Endothelial cell (in vitro differentiated cells): ENCODE results near the gene ELN. TPM values are rescaled to one million over a fixed set of nuclear protein-coding genes. Genes with fewer than 3 reads are reported as not detected.

ENCODE experiments used
- DNase-seq: peaks from one replicate; pipeline ENCODE4 v3.0.0; 2021; ENCODE audit warnings: low spot score
- H3K27ac Mint-ChIP-seq: one replicate; pipeline ENCODE4 v1.8.0; 2021; ENCODE audit warnings: mixed read lengths, inconsistent platforms; ENCODE audit not compliant: unreplicated experiment
- H3K27me3 Mint-ChIP-seq: one replicate; pipeline ENCODE4 v1.8.0; 2021; ENCODE audit warnings: mild to moderate bottlenecking, moderate library complexity, mixed read lengths, inconsistent platforms; ENCODE audit not compliant: unreplicated experiment
- H3K36me3 Mint-ChIP-seq: one replicate; pipeline ENCODE4 v1.8.0; 2021; ENCODE audit warnings: mild to moderate bottlenecking, low read depth, mixed read lengths, inconsistent platforms; ENCODE audit not compliant: unreplicated experiment
- H3K4me1 Mint-ChIP-seq: one replicate; pipeline ENCODE4 v1.8.0; 2021; ENCODE audit warnings: mild to moderate bottlenecking, mixed read lengths, inconsistent platforms; ENCODE audit not compliant: unreplicated experiment
- H3K4me3 Mint-ChIP-seq: one replicate; pipeline ENCODE4 v1.8.0; 2021; ENCODE audit warnings: mild to moderate bottlenecking, mixed read lengths, inconsistent platforms; ENCODE audit not compliant: unreplicated experiment
- H3K9me3 Mint-ChIP-seq: one replicate; pipeline ENCODE4 v1.8.0; 2021; ENCODE audit warnings: mixed read lengths, inconsistent platforms; ENCODE audit not compliant: unreplicated experiment
- total RNA-seq: library from RNA; stranded (reverse); fragmentation: NEBNext Ultra II Directional; extraction: Animal tissue kit (Norgen Biotek cat#: 25700); gene quantifications from one replicate; pipeline ENCODE4 v1.2.1, GENCODE V29; 2021; ENCODE audit not compliant: unreplicated experiment
- TF ChIP-seq, protein P1 (sequence below): fragments of 200-600 bp; sonication (generic); IDR thresholded peaks from one replicate; pipeline ENCODE4 v1.5.0; 2021; ENCODE audit warnings: antibody characterized with exemption; ENCODE audit not compliant: unreplicated experiment

Gene ELN
- total RNA-seq, 1 donor from 2014 or later = 44.8 TPM

DNA sequence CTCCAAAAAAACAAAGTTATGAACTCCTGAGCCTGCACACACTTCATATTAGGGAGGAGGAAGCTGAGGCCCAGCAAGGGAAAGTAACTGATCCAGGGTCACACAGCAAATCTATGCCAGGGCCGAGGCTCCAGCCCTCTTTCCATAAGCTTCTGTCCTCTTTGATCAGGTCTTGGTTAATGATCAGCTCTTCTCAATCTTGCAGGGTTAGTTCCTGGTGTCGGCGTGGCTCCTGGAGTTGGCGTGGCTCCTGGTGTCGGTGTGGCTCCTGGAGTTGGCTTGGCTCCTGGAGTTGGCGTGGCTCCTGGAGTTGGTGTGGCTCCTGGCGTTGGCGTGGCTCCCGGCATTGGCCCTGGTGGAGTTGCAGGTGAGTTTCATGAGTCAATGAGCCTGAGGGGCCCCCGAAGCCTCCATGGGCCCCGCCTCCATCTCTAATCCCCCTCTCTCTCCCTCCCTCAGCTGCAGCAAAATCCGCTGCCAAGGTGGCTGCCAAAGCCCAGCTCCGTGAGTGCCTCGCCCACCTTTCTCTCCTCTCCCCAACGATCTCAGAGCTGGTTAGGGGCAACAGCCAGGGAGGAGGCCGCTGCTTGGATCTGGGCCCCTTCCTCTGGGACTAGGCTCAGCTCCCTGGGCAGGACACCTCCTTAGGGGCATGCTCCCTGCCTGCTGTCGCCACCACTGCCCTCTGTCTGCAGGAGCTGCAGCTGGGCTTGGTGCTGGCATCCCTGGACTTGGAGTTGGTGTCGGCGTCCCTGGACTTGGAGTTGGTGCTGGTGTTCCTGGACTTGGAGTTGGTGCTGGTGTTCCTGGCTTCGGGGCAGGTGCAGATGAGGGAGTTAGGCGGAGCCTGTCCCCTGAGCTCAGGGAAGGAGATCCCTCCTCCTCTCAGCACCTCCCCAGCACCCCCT, 32.0 kb downstream of the ELN start:
- Mint-ChIP-seq H3K36me3 (peaks cover 8% of the 10 kb centered on the region), H3K4me3 (no peak overlapping the region), H3K9me3 (no peaks in the 10 kb centered on the region), H3K27ac (no peak overlapping the region), H3K4me1 (no peaks in the 10 kb centered on the region), H3K27me3 (peaks cover 1% of the 10 kb centered on the region)
- DNase-seq = no peak
- TF ChIP-seq, protein P1, sequence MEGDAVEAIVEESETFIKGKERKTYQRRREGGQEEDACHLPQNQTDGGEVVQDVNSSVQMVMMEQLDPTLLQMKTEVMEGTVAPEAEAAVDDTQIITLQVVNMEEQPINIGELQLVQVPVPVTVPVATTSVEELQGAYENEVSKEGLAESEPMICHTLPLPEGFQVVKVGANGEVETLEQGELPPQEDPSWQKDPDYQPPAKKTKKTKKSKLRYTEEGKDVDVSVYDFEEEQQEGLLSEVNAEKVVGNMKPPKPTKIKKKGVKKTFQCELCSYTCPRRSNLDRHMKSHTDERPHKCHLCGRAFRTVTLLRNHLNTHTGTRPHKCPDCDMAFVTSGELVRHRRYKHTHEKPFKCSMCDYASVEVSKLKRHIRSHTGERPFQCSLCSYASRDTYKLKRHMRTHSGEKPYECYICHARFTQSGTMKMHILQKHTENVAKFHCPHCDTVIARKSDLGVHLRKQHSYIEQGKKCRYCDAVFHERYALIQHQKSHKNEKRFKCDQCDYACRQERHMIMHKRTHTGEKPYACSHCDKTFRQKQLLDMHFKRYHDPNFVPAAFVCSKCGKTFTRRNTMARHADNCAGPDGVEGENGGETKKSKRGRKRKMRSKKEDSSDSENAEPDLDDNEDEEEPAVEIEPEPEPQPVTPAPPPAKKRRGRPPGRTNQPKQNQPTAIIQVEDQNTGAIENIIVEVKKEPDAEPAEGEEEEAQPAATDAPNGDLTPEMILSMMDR = no peak

DNA sequence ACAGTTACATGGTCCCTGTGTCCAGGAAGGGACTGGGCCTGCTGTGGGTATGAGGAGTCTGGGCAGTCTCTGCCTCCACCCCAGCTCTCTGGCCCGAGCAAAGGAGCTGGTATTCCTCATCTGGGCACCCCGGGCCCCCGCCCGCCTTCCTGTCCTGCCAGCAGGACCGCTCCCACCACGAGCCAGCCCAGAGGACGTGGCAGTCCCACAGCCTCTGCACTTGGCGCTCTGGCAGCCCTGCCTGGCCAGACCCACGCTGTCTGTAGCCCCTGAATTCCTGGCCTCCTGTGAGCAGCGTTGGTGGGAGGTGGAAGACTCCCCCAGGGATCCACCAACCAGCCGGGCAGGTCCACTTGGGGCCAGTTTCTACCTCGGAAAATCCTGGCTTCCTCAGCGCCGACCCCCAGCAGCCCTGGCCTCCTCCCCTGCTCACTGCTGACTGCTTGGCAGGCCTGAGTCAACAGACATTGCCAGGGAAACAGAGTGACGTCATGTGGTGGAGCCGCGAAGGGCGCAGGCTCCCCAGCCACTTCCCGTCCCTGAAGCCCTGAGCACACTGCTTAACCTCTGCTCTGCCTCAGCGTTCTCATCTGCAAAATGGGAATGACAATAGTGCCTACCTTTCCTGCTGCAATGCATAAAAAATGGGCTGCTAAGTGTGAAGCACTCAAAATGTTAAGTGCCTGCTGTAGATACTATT, 34.0 kb downstream of the ELN start:
- peaks cover 3% of the 10 kb centered on the region for H3K27me3 Mint-ChIP-seq

GRCh38 chr7:74063223-74063641, 35.3 kb downstream of the ELN start:
- Mint-ChIP-seq H3K27me3 (peaks cover 5% of the 10 kb centered on the region), H3K36me3 (peaks cover 8% of the 10 kb centered on the region), H3K27ac (no peak overlapping the region), H3K4me3 (no peak overlapping the region), H3K4me1 (no peaks in the 10 kb centered on the region), H3K9me3 (no peaks in the 10 kb centered on the region)
- TF ChIP-seq, protein P1 = no peak
- DNase-seq = no peak

More for the DNA sequence above, 34.0 kb downstream of the ELN start:
- H3K4me3 Mint-ChIP-seq = no peak overlapping the region
- DNase-seq = no peak
- peaks cover 8% of the 10 kb centered on the region for H3K36me3 Mint-ChIP-seq
- H3K27ac Mint-ChIP-seq = no peak overlapping the region
- TF ChIP-seq, protein P1 = no peak
- no peaks in the 10 kb centered on the region for H3K4me1 Mint-ChIP-seq
- H3K9me3 Mint-ChIP-seq = no peaks in the 10 kb centered on the region

GRCh38 chr7:74063646-74064045, 35.7 kb downstream of the ELN start:
- Mint-ChIP-seq H3K27me3 (peaks cover 5% of the 10 kb centered on the region), H3K4me3 (no peak overlapping the region), H3K36me3 (peaks cover 6% of the 10 kb centered on the region), H3K9me3 (no peaks in the 10 kb centered on the region), H3K4me1 (no peaks in the 10 kb centered on the region), H3K27ac (no peak overlapping the region)
- no peak for DNase-seq
- TF ChIP-seq, protein P1 = no peak
